Mesodermal cell (in vitro differentiated cells): ENCODE data around the gene RNF187.

ENCODE experiments used
- H3K27ac ChIP-seq: 2 replicates; pipeline ENCODE4 v1.7.0; 2013; ENCODE audit warnings: mild to moderate bottlenecking, low read depth, low read length, moderate library complexity; ENCODE audit not compliant: severe bottlenecking
- H3K36me3 ChIP-seq: 2 replicates; pipeline ENCODE4 v1.7.1; 2013; ENCODE audit warnings: mild to moderate bottlenecking, low read length, moderate library complexity; ENCODE audit not compliant: control insufficient read depth, insufficient read depth
- H3K4me1 ChIP-seq: one replicate; pipeline ENCODE4 v1.7.1; 2013; ENCODE audit warnings: mild to moderate bottlenecking, low read length; ENCODE audit not compliant: insufficient read depth, control insufficient read depth, poor library complexity, severe bottlenecking
- H3K4me3 ChIP-seq: 2 replicates; pipeline ENCODE4 v1.7.0; 2013; ENCODE audit warnings: low read length, control low read depth, mild to moderate bottlenecking; ENCODE audit not compliant: insufficient read depth, poor library complexity, severe bottlenecking; ENCODE audit errors: extremely low read depth
- H3K9me3 ChIP-seq: 2 replicates; pipeline ENCODE4 v1.7.1; 2013; ENCODE audit warnings: mild to moderate bottlenecking, low read length, moderate library complexity; ENCODE audit not compliant: control insufficient read depth
- WGBS, 2 experiments: methylation state at CpG; one replicate each; pipeline ENCODE4 v1.1.5; 2013; ENCODE audit warnings: missing lambda C conversion rate in 2 of 2; ENCODE audit not compliant: insufficient coverage in 2 of 2; 5-methylcytosine and 5-hydroxymethylcytosine counted together

Gene RNF187

DNA sequence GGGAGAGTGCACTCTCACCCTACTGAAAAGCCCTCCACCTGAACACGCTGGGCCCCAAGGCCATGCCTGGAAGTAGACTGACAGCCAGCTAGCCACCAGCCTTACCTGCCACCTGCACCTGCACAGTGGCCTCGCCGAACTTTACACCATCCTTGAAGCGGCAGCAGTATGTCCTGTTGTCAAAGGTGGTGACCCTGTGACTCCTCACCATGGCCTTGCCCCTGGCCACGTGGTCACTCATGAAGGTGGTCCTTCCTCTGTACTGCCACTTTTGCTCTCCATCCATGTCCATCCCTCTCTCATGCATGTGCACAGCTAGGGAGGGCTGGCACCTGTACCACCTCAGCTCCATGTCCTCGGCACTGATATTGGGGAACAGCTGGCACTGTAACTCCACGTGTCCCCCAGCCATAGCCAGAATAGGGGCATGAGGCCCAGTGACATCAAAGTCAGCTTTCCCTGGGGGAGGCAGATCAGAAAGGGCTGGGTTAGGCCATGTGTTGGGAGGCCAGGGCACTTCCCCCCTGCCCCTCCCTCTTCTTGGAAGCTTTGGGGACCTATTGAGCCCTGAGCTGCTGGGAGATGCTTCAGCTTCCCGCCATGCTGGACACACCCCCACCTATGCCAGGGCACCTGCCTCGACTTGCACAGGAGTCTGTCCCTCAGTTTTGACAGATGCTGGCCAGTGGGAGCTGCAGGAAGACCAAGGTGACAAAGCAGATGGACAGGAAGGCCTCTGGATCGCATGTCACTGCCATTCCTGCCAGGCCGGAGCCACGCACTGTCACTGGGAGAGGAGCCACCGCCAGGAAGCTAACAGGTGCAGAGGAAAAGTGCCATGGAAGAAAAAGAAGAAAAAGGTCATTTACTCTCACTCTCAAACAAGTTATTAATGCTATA lies 24.6 kb downstream of the RNF187 start:
- no peak overlapping the region for H3K27ac ChIP-seq
- H3K36me3 ChIP-seq, result no peaks in the 10 kb centered on the region
- H3K9me3 ChIP-seq, result no peaks in the 10 kb centered on the region
- H3K4me3 ChIP-seq, result no peak overlapping the region
- WGBS, 2 experiments, result 65 to 74% methylated on average over 8 to 10 of the region's 13 CpGs
- H3K4me1 ChIP-seq, result no peaks in the 10 kb centered on the region

DNA sequence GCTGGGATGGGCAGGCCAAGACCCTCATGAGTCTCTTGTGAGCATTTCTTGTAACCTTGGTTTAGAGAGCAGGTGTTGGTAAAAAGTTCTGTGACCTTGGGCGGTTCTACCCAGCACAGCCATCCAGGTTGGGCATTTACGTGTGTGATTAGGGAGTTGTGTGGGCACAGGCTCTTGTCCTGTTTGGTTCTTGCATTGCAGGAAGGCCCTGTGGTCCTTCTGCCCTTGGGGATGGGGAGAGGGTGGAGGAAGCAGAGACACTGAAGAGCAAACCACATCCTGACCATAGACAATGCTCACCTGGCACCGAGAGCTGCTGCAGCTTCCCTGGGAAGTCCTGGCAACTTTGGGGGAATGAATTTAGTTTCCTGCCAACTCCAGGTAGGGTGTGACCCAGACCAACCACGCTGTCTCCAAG lies 25.6 kb downstream of the RNF187 start:
- H3K27ac ChIP-seq, result no peak overlapping the region
- H3K4me3 ChIP-seq, result no peak overlapping the region
- no peaks in the 10 kb centered on the region for H3K4me1 ChIP-seq
- no peaks in the 10 kb centered on the region for H3K9me3 ChIP-seq
- no peaks in the 10 kb centered on the region for H3K36me3 ChIP-seq
- 64 to 83% methylated on average over 3 to 4 of the region's 4 CpGs for WGBS, 2 experiments

DNA sequence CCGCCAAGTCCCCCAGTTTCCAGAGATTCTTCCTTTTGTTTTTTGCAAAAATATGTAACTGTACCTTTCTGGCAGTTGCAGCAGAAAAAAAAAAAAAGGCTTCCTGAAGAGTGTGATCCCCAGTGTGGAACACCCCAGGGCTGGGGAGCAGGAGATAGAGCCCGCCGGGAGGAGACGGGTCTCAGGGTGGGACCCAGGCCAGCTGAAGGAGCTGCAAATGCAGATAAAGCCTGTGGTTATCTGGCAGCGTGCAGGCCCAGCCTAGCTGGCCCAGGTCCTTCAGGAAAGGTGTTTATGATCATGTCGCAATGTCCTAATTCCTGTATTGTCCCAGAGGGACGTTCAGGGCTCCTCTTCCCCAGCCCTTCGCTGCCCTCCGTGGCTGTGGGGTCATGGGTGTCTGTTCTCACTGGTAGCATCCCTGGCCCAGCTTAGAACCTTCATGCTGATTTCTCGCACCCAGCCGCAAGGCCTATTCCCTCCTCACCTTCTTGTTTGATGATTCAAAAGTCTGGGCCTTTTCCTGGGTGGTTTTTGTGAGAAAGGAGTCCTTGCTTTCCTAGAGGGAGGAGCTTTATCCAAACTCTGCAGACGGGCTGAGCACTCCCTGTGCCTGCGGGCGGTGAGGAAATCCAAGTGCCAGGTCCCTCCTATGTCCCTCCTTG lies 26.2 kb downstream of the RNF187 start:
- no peaks in the 10 kb centered on the region for H3K36me3 ChIP-seq
- H3K4me3 ChIP-seq, result no peak overlapping the region
- no peak overlapping the region for H3K27ac ChIP-seq
- no peaks in the 10 kb centered on the region for H3K4me1 ChIP-seq
- H3K9me3 ChIP-seq, result no peaks in the 10 kb centered on the region
- 72 to 82% methylated on average over 10 to 11 of the region's 14 CpGs for WGBS, 2 experiments

DNA sequence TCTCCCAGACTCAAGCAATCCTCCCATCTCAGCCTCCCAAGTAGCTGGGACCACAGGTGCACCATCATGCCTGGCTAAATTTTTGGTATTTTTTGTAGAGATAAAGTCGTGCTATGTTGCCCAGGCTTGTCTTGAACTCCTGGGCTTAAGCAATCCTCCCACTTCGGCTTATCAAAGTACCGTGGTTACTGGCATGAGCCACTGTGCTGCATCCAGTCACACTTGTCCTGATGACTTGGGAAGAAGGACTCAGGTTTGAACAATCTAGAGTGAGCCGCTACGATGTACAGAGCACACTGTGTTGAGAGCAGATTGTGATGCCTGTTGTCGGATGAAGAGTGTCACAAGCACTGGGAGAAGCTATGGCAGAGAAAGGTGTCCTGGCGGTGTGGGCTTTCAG lies 27.2 kb downstream of the RNF187 start:
- WGBS, 2 experiments, result 88 to 90% methylated on average over 7 of the region's 7 CpGs
- no peaks in the 10 kb centered on the region for H3K4me1 ChIP-seq
- no peak overlapping the region for H3K4me3 ChIP-seq
- H3K36me3 ChIP-seq, result no peaks in the 10 kb centered on the region
- H3K27ac ChIP-seq, result no peak overlapping the region
- H3K9me3 ChIP-seq, result no peaks in the 10 kb centered on the region

DNA sequence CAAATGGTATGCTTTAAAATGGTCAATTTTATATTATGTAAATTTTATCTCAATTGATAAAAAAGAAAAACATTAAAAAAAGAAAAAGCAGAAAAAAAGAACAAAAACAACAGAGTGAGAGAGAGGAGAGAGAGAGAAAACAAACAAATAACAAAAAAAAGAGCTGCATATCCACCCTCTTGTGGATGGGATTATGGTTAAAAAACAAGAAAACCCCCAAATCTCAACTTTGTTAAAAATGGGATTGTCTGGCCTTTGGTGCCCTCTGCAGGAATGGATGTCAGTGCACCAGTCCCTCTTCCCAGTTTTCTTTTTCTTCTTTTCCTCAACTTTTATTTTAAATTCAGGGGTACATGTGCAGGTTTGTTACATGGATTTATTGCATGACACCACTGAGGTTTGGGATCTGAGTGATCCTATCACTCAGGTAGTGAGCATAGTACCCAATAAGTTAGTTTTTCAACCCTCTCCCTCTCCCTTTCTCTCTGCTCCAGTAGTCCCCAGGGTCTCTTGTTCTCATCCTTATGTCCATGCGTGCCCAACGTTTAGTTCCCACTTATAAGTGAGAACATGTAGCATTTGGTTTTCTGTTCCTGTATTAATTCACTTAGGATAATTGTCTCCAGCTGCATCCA lies 28.1 kb downstream of the RNF187 start:
- Histone ChIP-seq H3K9me3 (no peaks in the 10 kb centered on the region), H3K36me3 (no peaks in the 10 kb centered on the region), H3K4me3 (no peak overlapping the region), H3K27ac (no peak overlapping the region), H3K4me1 (no peaks in the 10 kb centered on the region)
- WGBS, 2 experiments, result no CpG with 5 or more reads among the region's 2 CpGs

DNA sequence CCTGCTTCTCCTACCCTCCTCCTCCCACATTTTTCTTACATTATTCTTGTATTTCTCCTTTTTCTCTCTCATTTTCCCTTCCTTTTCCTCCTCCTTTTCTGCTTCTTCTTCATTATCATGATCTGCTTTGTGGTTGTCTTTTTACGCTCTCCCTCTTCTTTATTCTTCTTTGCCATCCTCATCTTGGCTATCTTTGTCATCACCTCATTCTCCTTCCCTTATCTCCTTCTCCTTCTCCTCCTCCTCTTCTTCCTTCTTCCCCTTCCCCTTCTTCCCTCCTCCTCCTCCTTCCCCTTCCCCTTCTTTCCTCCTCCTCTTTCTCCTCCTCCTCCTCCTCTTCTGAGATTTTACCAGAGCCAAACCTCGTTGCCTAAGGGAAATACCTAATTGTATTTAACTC lies 30.5 kb downstream of the RNF187 start:
- Histone ChIP-seq H3K9me3 (no peaks in the 10 kb centered on the region), H3K27ac (no peak overlapping the region), H3K4me1 (no peaks in the 10 kb centered on the region), H3K36me3 (no peaks in the 10 kb centered on the region), H3K4me3 (no peak overlapping the region)
- WGBS, 2 experiments, result 71 to 77% methylated on average over 1 of the region's 2 CpGs

DNA sequence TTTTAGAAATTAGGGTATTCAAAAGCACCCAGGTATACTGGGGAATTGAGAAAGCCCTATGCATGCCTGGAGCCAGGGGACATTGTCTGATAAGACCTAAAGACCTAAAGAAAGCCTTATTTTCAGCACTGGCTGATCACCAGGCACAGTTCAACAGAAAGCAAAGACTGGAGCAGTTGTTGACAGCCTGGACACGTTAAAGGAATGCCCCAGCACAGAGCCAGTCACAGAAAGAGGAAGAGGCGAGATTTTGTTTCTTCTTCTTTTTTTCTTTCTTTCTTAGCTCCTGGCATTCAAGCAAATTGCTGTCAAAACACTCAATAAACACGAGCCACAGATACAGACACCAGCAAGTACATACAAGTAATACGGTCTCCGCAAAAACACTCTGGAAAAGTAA lies 40.4 kb downstream of the RNF187 start:
- Histone ChIP-seq H3K27ac (no peak overlapping the region), H3K36me3 (no peaks in the 10 kb centered on the region), H3K9me3 (no peaks in the 10 kb centered on the region), H3K4me3 (no peak overlapping the region), H3K4me1 (no peaks in the 10 kb centered on the region)
- 10 to 20% methylated on average over 2 of the region's 5 CpGs for WGBS, 2 experiments

DNA sequence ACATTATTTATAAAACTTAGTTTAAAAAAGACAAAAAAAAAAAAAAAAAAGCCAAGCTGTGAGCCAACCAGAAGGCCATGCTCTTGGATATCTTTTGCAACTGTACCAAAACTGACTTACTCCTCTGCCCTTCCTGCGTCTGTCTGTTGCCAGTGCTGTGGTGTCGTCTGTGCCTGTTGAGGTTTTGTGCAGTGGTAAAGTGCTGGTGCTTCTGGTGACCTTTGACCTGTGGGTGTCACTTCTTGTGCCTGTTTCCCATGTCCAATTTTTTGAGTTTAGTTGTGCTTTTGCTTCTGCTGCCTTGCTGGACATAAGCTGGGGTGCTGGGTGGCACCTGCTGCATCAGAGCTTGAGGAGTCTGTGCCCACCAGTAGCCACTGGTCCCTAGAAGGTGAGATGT lies 41.4 kb downstream of the RNF187 start:
- 80% methylated on average over 2 of the region's 2 CpGs; no CpG with 5 or more reads in 1 of the 2 experiments for WGBS, 2 experiments
- Histone ChIP-seq H3K4me1 (no peaks in the 10 kb centered on the region), H3K9me3 (no peaks in the 10 kb centered on the region), H3K27ac (no peak overlapping the region), H3K4me3 (no peak overlapping the region), H3K36me3 (no peaks in the 10 kb centered on the region)

DNA sequence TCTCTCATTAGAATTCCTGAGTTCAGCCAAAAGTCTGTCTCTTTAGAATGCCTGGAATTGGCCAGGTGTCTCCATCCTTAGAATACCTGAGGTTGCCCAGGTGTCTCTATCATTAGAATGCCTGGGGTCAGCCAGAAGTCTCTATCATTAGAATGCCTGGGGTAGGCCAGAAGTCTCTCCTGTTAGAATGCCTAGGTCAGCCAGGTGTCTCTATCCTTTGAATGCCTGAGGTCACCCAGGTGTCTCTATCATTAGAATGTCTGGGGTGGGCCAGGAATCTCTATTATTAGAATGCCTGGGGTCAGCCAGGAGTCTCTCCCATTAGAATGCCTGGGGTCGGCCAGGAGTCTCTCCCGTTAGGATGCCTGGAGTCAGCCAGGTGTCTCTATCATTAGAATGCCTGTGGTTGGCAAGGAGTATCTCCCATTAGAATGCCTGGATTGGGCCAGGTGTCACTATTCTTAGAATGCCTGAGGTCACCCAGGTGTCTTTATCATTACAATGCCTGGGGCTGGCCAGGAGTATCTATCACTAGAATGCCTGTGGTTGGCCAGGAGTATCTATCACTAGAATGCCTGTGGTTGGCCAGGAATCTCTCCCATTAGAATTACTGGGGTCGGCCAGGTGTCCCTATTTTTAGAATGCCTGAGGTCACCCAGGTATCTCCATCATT lies 43.0 kb downstream of the RNF187 start:
- no peaks in the 10 kb centered on the region for H3K9me3 ChIP-seq
- H3K36me3 ChIP-seq, result no peaks in the 10 kb centered on the region
- WGBS, 2 experiments, result 58 to 90% methylated on average over 2 to 3 of the region's 3 CpGs
- H3K4me3 ChIP-seq, result no peak overlapping the region
- H3K4me1 ChIP-seq, result no peaks in the 10 kb centered on the region
- H3K27ac ChIP-seq, result no peak overlapping the region

DNA sequence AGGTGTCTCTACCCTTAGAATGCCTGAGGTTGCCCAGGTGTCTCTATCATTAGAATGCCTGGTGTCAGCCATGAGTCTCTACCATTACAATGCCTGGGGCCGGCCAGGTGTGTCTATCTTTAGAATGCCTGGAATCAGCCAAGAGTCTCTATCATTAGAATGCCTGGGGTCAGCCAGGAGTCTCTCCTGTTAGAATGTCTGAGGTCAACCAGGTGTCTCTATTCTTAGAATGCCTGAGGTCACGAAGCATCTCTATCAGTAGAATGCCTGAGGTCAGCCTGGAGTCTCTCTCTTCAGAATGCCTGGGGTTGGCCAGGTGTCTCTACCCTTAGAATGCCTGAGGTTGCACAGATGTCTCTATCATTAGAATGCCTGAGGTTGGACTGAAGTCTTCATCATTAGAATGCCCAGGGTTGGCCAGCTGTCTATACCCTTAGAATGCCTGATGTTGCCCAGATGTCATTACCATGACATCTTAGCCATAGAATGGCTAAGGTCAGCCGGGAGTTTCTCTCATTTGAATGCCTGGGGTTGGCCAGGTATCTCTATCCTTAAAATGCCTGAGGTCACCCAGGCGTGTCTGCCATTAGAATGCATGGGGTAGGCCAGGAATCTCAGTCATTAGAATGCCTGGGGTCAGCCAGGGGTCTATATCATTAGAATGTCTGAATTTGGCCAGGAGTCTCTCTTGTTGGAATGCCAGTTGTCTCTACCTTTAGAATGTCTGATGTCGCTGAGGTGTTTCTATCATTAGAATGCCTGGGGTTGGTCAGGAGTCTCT lies 44.0 kb downstream of the RNF187 start:
- Histone ChIP-seq H3K4me1 (no peaks in the 10 kb centered on the region), H3K36me3 (no peaks in the 10 kb centered on the region), H3K27ac (no peak overlapping the region), H3K9me3 (no peaks in the 10 kb centered on the region), H3K4me3 (no peak overlapping the region)
- 41 to 59% methylated on average over 3 to 4 of the region's 5 CpGs for WGBS, 2 experiments
